Stimulated activated CD4-positive, alpha-beta T cell treated with anti-CD3 and anti-CD28 coated beads, Interleukin-15, amount 100 ng/mL, for 1 hour (primary cell): ENCODE data around the gene SCAND1.
"Not testable (repeated sequence)": the region's sequence is repeated elsewhere in the genome, so short reads cannot be mapped to it uniquely, and the experiment has no call there.

Experiments
- DNase-seq, 2 donors: peaks; one replicate each; pipeline ENCODE4 v3.0.0-alpha.2; 2020; ENCODE audit warnings: low read depth in 1 of 2, low spot score in 1 of 2

Gene SCAND1

GRCh38 chr20:35963878-35964277 is 9.6 kb upstream of the SCAND1 start:
- DNase-seq = no peak

GRCh38 chr20:35959291-35959690 is 5.0 kb upstream of the SCAND1 start:
- DNase-seq = not testable (repeated sequence)

DNA sequence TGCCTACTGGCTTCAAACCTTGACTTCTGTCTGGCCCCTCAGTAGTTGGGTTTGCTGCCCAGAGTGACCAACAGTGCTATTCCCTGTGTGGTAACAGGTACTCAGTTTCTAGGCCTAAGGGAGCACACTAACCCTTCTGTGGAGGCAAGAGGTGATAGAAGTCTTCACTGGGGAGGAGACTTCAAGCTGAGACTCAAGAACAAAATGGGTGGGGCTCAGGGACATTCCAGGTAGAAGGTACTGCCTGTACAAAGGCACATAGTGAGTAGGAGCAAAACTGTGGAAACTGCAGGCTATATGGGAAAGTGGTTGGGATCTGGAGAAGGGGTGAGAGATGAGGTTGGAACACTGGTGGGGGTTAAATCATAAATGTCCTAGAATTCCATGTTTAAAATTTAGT is 2.3 kb upstream of the SCAND1 start:
- DNase-seq = no peak

DNA sequence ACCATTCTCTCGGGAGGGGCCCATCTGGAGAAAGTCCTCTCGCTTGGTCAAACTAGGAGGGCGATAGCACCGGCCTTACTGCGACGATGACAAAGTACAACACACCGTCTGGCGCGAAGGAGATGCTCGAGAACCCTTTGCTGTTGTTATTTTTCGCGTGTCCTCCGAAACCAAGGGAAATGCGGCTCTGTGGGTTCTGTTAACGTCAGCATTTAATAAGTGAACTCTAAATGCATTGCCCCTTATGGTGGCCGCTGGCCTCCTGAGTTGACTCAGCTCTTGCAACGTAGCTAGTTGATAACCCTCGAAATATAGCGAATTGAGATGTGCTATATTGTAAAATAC is 577 bp upstream of the SCAND1 start:
- DNase-seq = no peak

- peak; percentile 42 for DNase-seq
Measured at GRCh38 chr20:35953387-35954199, 709 bp downstream of the SCAND1 start.

DNA sequence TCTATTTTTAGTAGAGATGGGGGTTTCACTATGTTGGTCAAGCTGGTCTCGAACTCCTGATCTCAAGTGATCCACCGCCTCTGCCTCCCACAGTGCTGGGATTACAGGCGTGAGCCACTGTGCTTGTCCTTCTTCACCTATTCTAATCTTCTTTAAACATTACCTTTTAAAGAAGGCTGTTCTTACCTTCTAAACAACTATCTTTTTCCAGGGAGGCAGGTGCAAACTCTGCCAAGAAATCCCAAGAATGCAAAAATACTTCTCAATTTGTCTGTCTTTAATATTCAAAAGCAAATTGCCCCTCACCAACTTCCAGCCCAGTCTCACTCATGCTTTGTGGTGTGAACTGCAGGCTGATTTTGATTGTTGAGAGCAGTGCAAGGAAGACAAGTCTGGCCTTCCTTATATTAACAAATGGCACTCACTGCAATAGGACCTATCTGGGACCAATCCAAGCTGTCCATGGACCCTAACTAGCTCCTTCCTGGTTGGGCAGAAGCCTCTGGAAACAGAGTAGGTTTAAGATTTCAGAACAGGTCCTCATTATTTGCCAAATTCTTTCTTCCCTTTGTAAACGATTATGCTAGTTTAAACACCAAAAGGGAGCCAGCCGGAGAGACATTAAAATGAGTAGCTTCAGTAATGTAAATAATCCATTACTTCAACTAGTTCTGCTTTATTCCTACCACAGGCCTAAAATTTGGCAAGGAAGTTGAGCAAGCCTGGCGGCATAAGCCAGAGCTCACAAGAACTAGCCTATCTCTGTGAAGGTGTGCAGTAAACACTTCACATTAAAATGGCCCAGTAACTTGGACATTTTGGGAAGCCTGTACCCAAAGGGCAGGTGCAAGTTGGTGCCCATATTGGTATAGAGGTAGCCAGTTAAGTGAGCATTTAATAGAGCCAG is 1.6 kb downstream of the SCAND1 start:
- DNase-seq = no peak

DNA sequence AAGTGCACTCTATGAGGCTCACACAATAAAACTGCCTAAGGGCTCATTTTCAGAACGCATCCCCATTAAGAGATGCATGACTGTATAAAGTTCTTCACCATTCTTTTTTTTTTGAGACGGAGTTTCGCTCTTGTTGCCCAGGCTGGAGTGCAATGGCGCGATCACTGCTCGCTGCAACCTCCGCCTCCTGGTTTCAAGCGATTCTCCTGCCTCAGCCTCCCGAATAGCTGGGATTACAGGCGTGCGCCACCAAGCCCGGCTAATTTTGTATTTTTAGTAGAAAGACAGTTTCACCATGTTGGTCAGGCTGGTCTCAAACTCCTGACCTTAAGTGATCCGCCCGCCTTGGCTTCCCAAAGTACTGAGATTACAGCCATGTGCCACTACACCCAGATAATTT is 2.2 kb downstream of the SCAND1 start:
- not testable (repeated sequence) for DNase-seq

GRCh38 chr20:35950093-35950492 is 4.2 kb downstream of the SCAND1 start:
- DNase-seq = no peak

DNA sequence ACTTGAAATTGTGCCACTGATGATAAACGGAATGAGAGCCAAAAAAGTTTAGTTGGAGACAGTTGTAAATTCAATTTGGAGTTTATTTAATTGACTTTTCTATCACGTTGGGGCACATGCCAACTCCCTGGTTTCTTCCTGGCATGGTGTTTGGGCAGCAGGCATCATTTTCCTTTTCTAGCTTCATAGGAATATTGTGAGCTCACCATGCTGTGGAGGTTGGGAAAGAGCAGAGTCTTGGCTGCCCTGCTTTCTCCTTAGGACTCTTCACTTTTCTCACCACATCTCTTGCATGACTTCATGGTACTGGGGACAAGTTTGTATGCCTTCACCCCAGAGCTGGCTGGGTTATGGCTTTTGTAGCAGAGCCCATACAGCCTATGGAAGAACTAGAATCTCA is 6.4 kb downstream of the SCAND1 start:
- DNase-seq = no peak

DNA sequence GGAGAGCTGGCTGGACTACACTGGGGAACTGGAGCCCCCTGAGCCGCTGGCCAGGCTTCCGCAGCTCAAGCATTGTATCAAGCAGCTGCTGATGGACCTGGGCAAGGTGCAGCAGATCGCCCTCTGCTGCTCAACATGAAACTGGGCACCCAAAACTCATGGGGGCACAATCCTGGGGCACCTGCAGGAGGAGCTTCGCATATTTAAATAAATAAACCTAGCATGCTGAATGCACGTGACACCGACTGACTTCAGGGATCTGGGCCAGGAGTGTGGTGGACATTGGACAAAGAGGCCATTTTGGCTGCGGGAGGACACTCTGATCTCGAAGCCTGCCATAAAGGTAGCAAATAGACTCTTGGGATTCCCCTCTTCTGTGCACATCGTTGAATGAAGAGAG is 6.8 kb downstream of the SCAND1 start:
- no peak for DNase-seq

GRCh38 chr20:35942243-35942642 is 12.1 kb downstream of the SCAND1 start:
- DNase-seq = no peak

- no peak for DNase-seq
Measured at GRCh38 chr20:35941620-35942019, 12.7 kb downstream of the SCAND1 start.

DNA sequence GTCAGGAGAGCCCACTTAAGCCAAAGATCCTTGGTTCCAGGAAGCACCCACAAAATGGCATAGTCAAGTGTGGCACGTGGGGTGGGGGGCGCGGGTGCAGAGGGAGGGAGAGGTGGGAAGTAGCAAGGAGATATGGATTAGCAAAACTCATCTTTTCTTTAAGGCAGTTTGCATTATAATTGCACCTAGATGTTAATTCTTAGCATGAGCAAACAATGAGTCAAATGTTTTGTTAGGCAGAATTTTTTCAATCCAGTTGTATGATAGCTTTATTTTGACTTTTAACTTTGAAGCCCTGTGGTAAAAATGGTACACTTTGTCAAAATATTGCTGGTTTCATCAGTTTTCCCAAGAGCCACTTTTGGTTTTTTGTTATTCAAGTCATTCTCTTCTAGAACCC is 15.0 kb downstream of the SCAND1 start:
- DNase-seq = no peak

DNA sequence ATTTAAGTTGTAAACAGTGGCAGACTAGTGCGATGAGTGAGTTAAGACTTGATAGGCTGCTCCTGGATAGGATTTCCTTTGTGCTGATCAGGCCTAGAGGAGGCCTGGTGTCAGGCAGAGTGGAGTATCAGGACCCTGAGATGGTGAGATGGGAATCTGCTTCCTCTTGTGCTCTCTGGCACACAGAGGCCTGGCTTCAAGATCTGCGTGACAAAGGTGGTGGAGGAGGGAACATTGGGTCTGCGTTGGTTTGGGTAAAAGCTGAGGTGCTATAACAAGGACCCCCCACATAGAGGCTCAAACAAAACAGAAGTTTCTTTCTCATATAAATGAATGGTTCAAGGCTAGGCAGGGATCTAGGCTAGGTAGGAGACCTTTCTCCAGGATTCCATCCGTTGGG is 20.3 kb downstream of the SCAND1 start:
- DNase-seq = no peak

GRCh38 chr20:35929301-35929700 is 25.0 kb downstream of the SCAND1 start:
- DNase-seq = no peak

- no peak for DNase-seq
Measured at GRCh38 chr20:35920523-35920922, 33.8 kb downstream of the SCAND1 start.

GRCh38 chr20:35918021-35918420 is 36.3 kb downstream of the SCAND1 start:
- no peak for DNase-seq

- DNase-seq = no peak
Measured at GRCh38 chr20:35917077-35917476, 37.2 kb downstream of the SCAND1 start.

DNA sequence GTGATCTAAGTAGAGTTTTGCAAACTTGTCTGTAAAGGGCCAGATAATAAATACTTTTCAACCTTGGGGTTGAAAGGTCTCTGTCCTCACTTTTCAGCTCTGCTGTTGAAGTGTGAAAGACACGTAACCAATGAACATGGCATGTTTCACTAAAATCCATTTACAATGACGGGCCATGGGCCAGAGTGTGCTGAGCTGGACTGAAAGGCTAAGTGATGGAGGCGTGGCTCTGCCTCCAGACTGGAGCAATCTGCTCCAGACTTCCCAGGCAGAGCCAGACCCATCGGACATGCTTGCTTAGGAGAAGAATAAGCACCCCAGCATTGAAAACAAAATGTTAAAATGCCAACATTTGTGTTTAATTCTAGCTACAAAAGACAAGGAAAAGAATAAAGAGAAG is 41.4 kb downstream of the SCAND1 start:
- no peak for DNase-seq

DNA sequence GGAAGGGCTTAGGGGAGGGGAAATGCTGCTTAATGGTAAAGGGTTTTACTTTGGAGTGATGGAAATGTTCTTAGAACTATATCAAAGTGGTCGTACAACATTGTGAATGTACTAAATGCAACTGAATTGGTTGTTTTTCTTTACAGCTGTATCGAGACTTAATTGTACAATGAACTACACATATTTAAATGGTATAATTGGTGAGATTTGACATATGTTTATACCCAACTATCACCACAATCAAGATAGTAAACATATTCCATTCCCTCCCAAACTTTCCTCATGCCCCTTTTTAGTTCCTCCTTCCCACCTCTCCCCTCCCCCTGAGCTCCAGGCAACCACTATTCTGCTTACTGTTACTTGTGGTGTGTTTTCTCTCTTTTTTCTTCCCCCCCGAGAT is 44.0 kb downstream of the SCAND1 start:
- no peak for DNase-seq

GRCh38 chr20:35909796-35910195 is 44.5 kb downstream of the SCAND1 start:
- DNase-seq = no peak

DNA sequence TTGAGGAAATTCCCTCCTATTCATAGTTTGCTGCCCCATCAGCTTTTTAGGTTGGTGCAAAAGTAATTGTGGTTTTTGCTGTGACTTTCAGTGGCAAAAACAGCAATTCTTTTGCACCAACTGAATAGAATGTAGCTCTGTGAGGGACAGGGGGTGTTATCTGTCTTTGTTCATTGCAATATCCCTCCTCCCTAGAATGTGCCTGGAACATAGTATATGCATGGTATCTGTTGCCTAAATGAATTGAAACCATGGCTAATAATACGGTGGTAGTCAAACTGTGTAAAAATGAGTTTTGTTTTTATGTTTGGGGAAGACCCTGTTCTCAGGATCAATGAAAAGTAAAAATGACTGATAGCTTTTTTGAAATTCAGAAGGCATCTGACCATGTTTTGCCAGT is 45.1 kb downstream of the SCAND1 start:
- DNase-seq = no peak
